ENCODE data around the gene UNKL.

UNKL gene

GRCh38 chr16:1398351-1398750 lies 16.2 kb downstream of the UNKL start:
- TF ChIP-seq MAX (IDR thresholded peaks at IDR 0.05; ENCODE audit: low read depth, low read length) (no peak), CTCF (IDR thresholded peaks at IDR 0.05; ENCODE audit: low read depth, low read length) (no peak), POLR2A (IDR thresholded peaks at IDR 0.05; ENCODE audit: extremely low read depth, insufficient read length) (no peak), MYC (IDR thresholded peaks at IDR 0.05; ENCODE audit: low read depth, low read length) (no peak)
- H3K4me3 ChIP-seq (ENCODE audit: low read depth, low read length), result no peak overlapping the region

GRCh38 chr16:1397779-1398178 lies 16.7 kb downstream of the UNKL start:
- TF ChIP-seq POLR2A (IDR thresholded peaks at IDR 0.05; ENCODE audit: extremely low read depth, insufficient read length) (no peak), MAX (IDR thresholded peaks at IDR 0.05; ENCODE audit: low read depth, low read length) (no peak), MYC (IDR thresholded peaks at IDR 0.05; ENCODE audit: low read depth, low read length) (no peak), CTCF (IDR thresholded peaks at IDR 0.05; ENCODE audit: low read depth, low read length) (no peak)
- H3K4me3 ChIP-seq (ENCODE audit: low read depth, low read length), result no peak overlapping the region
- DNase-seq (ENCODE audit: low read depth), result no peak

More at GRCh38 chr16:1398351-1398750, 16.2 kb downstream of the UNKL start:
- DNase-seq (ENCODE audit: low read depth), result no peak

GRCh38 chr16:1395444-1396031 lies 19.0 kb downstream of the UNKL start:
- H3K4me3 ChIP-seq (ENCODE audit: low read depth, low read length), result no peak overlapping the region
- DNase-seq (ENCODE audit: low read depth), result no peak
- TF ChIP-seq MYC (IDR thresholded peaks at IDR 0.05; ENCODE audit: low read depth, low read length) (no peak), MAX (IDR thresholded peaks at IDR 0.05; ENCODE audit: low read depth, low read length) (no peak), POLR2A (IDR thresholded peaks at IDR 0.05; ENCODE audit: extremely low read depth, insufficient read length) (no peak), CTCF (IDR thresholded peaks at IDR 0.05; ENCODE audit: low read depth, low read length) (no peak)

- TF ChIP-seq MAX (IDR thresholded peaks at IDR 0.05; ENCODE audit: low read depth, low read length) (no peak), POLR2A (IDR thresholded peaks at IDR 0.05; ENCODE audit: extremely low read depth, insufficient read length) (no peak), CTCF (IDR thresholded peaks at IDR 0.05; ENCODE audit: low read depth, low read length) (no peak), MYC (IDR thresholded peaks at IDR 0.05; ENCODE audit: low read depth, low read length) (no peak)
- no peak overlapping the region for H3K4me3 ChIP-seq (ENCODE audit: low read depth, low read length)
- no peak for DNase-seq (ENCODE audit: low read depth)
Observed at GRCh38 chr16:1394367-1394951, 20.0 kb downstream of the UNKL start.

GRCh38 chr16:1393613-1394176 lies 20.8 kb downstream of the UNKL start:
- DNase-seq (ENCODE audit: low read depth), result no peak
- H3K4me3 ChIP-seq (ENCODE audit: low read depth, low read length), result no peak overlapping the region
- no peak for TF ChIP-seq CTCF (IDR thresholded peaks at IDR 0.05; ENCODE audit: low read depth, low read length)
- TF ChIP-seq MYC (IDR thresholded peaks at IDR 0.05; ENCODE audit: low read depth, low read length), result no peak

Measured in NB4 (cell line).